HepG2 (cell line): ENCODE measurements around the gene TMEM240. TPM values are rescaled to one million over a fixed set of nuclear protein-coding genes. Genes with fewer than 3 reads are reported as not detected.

Source experiments
- CAMTA2 ChIP-seq: sonication (generic); formaldehyde crosslinking; IDR thresholded peaks from 2 replicates; pipeline ENCODE4 v1.4.0; 2020; ENCODE audit warnings: mild to moderate bottlenecking, missing genetic modification reagents, borderline replicate concordance
- GZF1 ChIP-seq: sonication (generic); formaldehyde crosslinking; IDR thresholded peaks from 2 replicates; pipeline ENCODE4 v1.5.1; 2020; ENCODE audit warnings: mild to moderate bottlenecking, missing genetic modification reagents
- NCOR1 ChIP-seq: fragments of 200-600 bp; sonication (generic); IDR thresholded peaks from 2 replicates; pipeline ENCODE4 v1.7.0; 2017; ENCODE audit warnings: antibody characterized with exemption, low read length, borderline replicate concordance
- NFYB ChIP-seq: sonication (generic); formaldehyde crosslinking; IDR thresholded peaks from 2 replicates; pipeline ENCODE4 v1.4.0; 2020; ENCODE audit warnings: missing genetic modification reagents
- RFX1 ChIP-seq: fragments of 450-650 bp; IDR thresholded peaks from 2 replicates; pipeline ENCODE4 v1.6.1; 2017
- SMARCC2 ChIP-seq: fragments of 450-650 bp; IDR thresholded peaks from 2 replicates; pipeline ENCODE4 v1.6.1; 2017; ENCODE audit warnings: antibody characterized with exemption, mild to moderate bottlenecking
- SPEN ChIP-seq: sonication (generic); formaldehyde crosslinking; IDR thresholded peaks from 2 replicates; pipeline ENCODE4 v1.5.1; 2020; ENCODE audit warnings: low read depth, mild to moderate bottlenecking, missing genetic modification reagents
- TAF15 ChIP-seq: fragments of 200-400 bp; formaldehyde crosslinking; IDR thresholded peaks from one replicate; pipeline ENCODE4 v1.6.1; 2018; ENCODE audit warnings: mild to moderate bottlenecking, low read depth, low read length; ENCODE audit not compliant: poor library complexity, severe bottlenecking
- ZFAT ChIP-seq: sonication (generic); formaldehyde crosslinking; conservative IDR thresholded peaks from 2 replicates; pipeline ENCODE4 v1.8.1; 2023; ENCODE audit warnings: missing genetic modification reagents, inconsistent platforms
- ZFP1 ChIP-seq: IDR thresholded peaks from 2 replicates; pipeline ENCODE4 v1.6.1; 2016
- ZKSCAN1 ChIP-seq: fragments of 150-350 bp; IDR thresholded peaks from 2 replicates; pipeline ENCODE4 v1.6.1; 2014; ENCODE audit warnings: low read length
- ZNF138 ChIP-seq: sonication (generic); formaldehyde crosslinking; IDR thresholded peaks from 2 replicates; pipeline ENCODE4 v1.5.0; 2020; ENCODE audit warnings: mild to moderate bottlenecking, low read depth, missing genetic modification reagents
- ZNF20 ChIP-seq: sonication (generic); formaldehyde crosslinking; IDR thresholded peaks from 2 replicates; pipeline ENCODE4 v1.4.0; 2020; ENCODE audit warnings: mild to moderate bottlenecking, moderate library complexity, missing genetic modification reagents
- ZNF256 ChIP-seq: sonication (generic); formaldehyde crosslinking; conservative IDR thresholded peaks from 2 replicates; pipeline ENCODE4 v1.4.0; 2020; ENCODE audit warnings: missing genetic modification reagents
- ZNF276 ChIP-seq: sonication (generic); formaldehyde crosslinking; IDR thresholded peaks from 2 replicates; pipeline ENCODE4 v1.4.0; 2020; ENCODE audit warnings: mild to moderate bottlenecking, low read depth, missing genetic modification reagents
- ZNF331 ChIP-seq: sonication (generic); formaldehyde crosslinking; IDR thresholded peaks from 2 replicates; pipeline ENCODE4 v1.4.0; 2020; ENCODE audit warnings: missing genetic modification reagents
- ZNF44 ChIP-seq: sonication (generic); formaldehyde crosslinking; IDR thresholded peaks from 2 replicates; pipeline ENCODE4 v1.5.1; 2020; ENCODE audit warnings: mild to moderate bottlenecking, missing genetic modification reagents
- ZNF557 ChIP-seq: sonication (generic); formaldehyde crosslinking; IDR thresholded peaks from 2 replicates; pipeline ENCODE4 v1.4.0; 2020; ENCODE audit warnings: missing genetic modification reagents
- ZNF597 ChIP-seq: sonication (generic); formaldehyde crosslinking; IDR thresholded peaks from 2 replicates; pipeline ENCODE4 v1.5.0; 2020; ENCODE audit warnings: missing genetic modification reagents
- ZNF607 ChIP-seq: sonication (generic); formaldehyde crosslinking; IDR thresholded peaks from 2 replicates; pipeline ENCODE4 v1.5.1; 2020; ENCODE audit warnings: missing genetic modification reagents, mild to moderate bottlenecking, borderline replicate concordance
- ZNF790 ChIP-seq: sonication (generic); formaldehyde crosslinking; IDR thresholded peaks from 2 replicates; pipeline ENCODE4 v1.8.0; 2022; ENCODE audit warnings: missing genetic modification reagents, mild to moderate bottlenecking, borderline replicate concordance
- polyA plus RNA-seq, 8 experiments: library from polyadenylated mRNA; depleted of rRNA in 3 of 8; stranded (reverse) in 7 of 8; unstranded in 1 of 8; fragments of >200 nt; fragmentation: Illumina TruSeq in 4 of 8; extraction: Trizol in 4 of 8; gene quantifications; 2 replicates each; pipeline versions ENCODE4 v1.2.1 to v1.2.3, GENCODE V29; 2011 to 2016; ENCODE audit warnings: low read depth in 4 of 8, missing spikeins in 1 of 8, mixed read lengths in 1 of 8; ENCODE audit not compliant: insufficient read depth in 1 of 8
- total RNA-seq, 5 experiments: library from RNA; depleted of rRNA; stranded (reverse); fragments of >200 nt; fragmentation: Illumina TruSeq; extraction: Trizol; gene quantifications; 2 replicates each; pipeline ENCODE4 v1.2.3, GENCODE V29; 2016; ENCODE audit warnings: low read depth in 1 of 5
- TF ChIP-seq, protein P1 (sequence below): sonication (generic); formaldehyde crosslinking; IDR thresholded peaks from 2 replicates; pipeline ENCODE4 v1.5.0; 2020; ENCODE audit warnings: missing genetic modification reagents
- TF ChIP-seq, protein P2 (sequence below): sonication (generic); formaldehyde crosslinking; conservative IDR thresholded peaks from 2 replicates; pipeline ENCODE4 v1.4.0; 2020; ENCODE audit warnings: missing genetic modification reagents
- TF ChIP-seq, protein P3 (sequence below): sonication (generic); formaldehyde crosslinking; IDR thresholded peaks from 2 replicates; pipeline ENCODE4 v1.4.0; 2020; ENCODE audit warnings: mild to moderate bottlenecking, missing genetic modification reagents, borderline replicate concordance

Gene TMEM240
- total and polyA plus RNA-seq, 2 of the 13 experiments (the other 11 are each of a cell fraction or from before 2014, with no cell fraction given): 0.17 TPM; not detected in 1

GRCh38 chr1:1511533-1512285 lies 28.7 kb downstream of the TMEM240 start, which contains the start of gene ATAD3A (continued):
- TF ChIP-seq ZFP1: no peak
- TF ChIP-seq ZNF790 (CRISPR knock-in tag): peak; percentile 82; the same call in 1 of the 2 replicates
- peak; percentile 82 for TF ChIP-seq RFX1
- TF ChIP-seq ZNF557 (CRISPR knock-in tag): no peak
- TF ChIP-seq GZF1 (CRISPR knock-in tag): no peak; the same call in 1 of the 2 replicates
- no peak for TF ChIP-seq ZNF256 (CRISPR knock-in tag)
- TF ChIP-seq ZNF138 (CRISPR knock-in tag): peak; percentile 51; the same call in 1 of the 2 replicates
- no peak for TF ChIP-seq NCOR1
- no peak for TF ChIP-seq ZNF276 (CRISPR knock-in tag)
- TF ChIP-seq SPEN: peak; percentile 88; the same call in 1 of the 2 replicates
- TF ChIP-seq ZNF20: no peak
- no peak for TF ChIP-seq ZNF44 (CRISPR knock-in tag)
- TF ChIP-seq CAMTA2: no peak
- TF ChIP-seq TAF15: no peak
- peak; percentile 72; the same call in 1 of the 2 replicates for TF ChIP-seq ZNF331 (CRISPR knock-in tag)
- TF ChIP-seq, protein P1, sequence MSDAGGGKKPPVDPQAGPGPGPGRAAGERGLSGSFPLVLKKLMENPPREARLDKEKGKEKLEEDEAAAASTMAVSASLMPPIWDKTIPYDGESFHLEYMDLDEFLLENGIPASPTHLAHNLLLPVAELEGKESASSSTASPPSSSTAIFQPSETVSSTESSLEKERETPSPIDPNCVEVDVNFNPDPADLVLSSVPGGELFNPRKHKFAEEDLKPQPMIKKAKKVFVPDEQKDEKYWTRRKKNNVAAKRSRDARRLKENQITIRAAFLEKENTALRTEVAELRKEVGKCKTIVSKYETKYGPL (CRISPR knock-in tag): no peak
- no peak; the same call in 1 of the 2 replicates for TF ChIP-seq ZNF607 (CRISPR knock-in tag)
- TF ChIP-seq ZNF597: 0 out of 2 replicates have a peak, but pooled peaks have one; percentile 68
- TF ChIP-seq NFYB (CRISPR knock-in tag): peak; percentile 94
- TF ChIP-seq, protein P2, sequence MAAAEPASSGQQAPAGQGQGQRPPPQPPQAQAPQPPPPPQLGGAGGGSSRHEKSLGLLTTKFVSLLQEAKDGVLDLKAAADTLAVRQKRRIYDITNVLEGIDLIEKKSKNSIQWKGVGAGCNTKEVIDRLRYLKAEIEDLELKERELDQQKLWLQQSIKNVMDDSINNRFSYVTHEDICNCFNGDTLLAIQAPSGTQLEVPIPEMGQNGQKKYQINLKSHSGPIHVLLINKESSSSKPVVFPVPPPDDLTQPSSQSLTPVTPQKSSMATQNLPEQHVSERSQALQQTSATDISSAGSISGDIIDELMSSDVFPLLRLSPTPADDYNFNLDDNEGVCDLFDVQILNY: peak; percentile 84
- TF ChIP-seq ZFAT (CRISPR knock-in tag): no peak
- no peak for TF ChIP-seq SMARCC2
- TF ChIP-seq, protein P3, sequence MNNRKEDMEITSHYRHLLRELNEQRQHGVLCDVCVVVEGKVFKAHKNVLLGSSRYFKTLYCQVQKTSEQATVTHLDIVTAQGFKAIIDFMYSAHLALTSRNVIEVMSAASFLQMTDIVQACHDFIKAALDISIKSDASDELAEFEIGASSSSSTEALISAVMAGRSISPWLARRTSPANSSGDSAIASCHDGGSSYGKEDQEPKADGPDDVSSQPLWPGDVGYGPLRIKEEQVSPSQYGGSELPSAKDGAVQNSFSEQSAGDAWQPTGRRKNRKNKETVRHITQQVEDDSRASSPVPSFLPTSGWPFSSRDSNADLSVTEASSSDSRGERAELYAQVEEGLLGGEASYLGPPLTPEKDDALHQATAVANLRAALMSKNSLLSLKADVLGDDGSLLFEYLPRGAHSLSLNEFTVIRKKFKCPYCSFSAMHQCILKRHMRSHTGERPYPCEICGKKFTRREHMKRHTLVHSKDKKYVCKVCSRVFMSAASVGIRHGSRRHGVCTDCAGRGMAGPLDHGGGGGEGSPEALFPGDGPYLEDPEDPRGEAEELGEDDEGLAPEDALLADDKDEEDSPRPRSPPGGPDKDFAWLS (CRISPR knock-in tag): no peak
- TF ChIP-seq ZKSCAN1: no peak
